T-helper 22 cell (primary cell): Measurements from ENCODE around the gene OTOP3.

Source experiments
- DNase-seq: peaks from one replicate; pipeline ENCODE4 v3.0.0-alpha.2; 2020; ENCODE audit warnings: low read depth

OTOP3 gene

DNA sequence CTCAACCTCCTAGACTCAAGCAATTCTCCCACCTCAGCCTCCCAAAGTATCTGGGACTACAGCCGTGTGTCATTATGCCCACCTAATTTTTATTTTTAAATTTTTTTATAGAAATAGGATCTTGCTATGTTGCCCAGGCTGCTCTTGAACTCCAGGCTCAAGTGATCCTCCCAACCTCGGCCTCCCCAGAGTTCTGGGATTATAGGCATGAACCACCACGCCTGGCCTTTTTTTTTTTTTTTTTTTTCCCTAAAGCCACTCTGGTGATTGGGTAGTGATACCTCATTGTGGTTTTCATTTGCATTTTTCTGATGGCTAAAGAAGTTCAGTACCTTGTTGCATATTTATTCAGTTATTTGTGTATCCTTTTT is 50.5 kb downstream of the OTOP3 start:
- DNase-seq: no peak

DNA sequence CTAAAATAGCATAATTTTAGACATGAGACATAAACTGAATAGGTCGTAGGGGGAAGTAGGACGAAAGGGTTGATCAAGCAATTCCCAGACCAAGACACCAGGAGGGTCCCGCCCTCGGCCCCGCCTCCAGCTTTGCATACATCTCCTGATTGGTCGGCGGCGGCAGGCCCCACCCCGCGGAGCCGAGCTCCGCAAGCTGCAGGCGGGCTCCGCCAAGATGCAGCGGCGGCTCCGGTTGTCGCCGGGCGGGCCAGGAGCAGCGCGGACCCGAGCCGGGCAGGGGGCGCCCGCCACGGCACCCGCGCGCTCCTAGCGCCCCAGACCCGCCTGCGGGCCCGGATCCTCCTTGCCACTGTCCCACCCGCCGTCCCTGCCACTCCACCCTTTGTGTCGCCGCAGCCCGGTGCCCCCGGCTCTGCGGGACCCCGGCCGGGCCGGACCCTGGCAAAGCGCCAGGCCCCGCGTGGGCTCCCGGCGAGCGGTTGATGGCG is 51.8 kb downstream of the OTOP3 start, which contains the start of gene CDR2L:
Gene CDR2L (plus strand): TSS at position 215 of the 491 bp plus-strand sequence. CDS start 412 bp downstream, outside the sequence.
- peak; percentile 83 for DNase-seq

DNA sequence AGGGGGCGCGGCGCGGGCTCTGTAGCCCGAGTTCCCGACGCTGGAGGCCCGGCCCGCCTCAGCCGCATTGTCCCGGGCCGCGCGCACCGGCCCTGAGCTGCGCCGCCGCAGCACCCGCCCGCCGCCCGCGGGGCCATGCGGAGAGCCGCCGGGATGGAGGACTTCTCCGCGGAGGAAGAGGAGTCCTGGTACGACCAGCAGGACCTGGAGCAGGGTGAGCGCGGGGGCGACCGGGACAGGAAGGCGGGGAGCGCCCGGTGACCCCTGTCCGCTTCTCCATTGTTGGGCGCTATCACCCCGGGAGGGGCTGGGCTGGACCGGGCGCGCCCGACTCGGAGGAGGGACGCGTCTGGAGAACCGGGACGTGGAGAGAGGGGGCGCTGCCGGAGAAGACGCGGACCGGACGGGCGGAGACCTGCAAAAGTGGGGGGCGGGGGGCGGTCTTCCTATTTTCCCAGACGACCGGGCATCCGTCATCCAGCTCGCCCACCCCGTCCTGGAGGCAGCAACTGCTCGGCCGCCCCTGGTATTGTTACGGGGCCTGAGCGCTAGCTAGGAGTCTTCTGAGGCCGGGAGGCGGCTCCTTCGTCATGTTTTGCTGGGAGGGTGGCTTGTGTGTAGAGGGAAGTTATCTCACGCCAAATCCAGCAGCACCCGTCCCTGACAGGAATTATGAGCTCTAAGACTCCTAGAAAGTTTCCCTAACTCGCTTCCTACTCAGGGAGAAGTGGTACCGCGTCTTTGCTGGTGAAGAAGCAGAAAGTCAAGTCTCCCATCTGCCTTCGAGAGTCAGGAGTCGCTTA is 52.4 kb downstream of the OTOP3 start:
- DNase-seq: no peak

DNA sequence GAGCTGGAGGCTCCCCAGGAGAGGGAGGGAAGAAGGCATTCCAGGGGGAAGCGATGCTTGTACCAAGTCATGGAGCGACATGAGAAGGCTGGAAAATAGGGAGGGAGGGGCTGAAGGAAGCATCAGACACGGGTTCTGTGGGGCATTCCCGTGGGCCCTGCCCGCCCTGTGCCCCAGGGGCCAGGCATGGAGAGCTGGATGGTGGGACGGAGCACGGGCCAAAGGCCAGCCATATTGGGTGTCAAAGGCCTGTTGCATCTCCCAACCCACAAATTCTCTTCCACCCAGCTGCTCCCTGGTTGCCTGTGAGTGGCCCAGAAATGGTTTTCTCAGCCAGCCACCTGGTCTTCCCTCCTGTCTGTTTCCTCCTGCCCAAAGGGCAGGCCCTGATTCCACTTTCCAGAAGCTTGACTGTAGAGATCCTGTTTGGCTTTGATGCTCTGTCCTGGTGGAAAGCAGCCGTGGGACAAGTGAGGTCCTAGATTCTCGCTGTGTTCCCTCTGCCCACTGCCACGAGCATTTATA is 54.9 kb downstream of the OTOP3 start:
- DNase-seq: no peak

DNA sequence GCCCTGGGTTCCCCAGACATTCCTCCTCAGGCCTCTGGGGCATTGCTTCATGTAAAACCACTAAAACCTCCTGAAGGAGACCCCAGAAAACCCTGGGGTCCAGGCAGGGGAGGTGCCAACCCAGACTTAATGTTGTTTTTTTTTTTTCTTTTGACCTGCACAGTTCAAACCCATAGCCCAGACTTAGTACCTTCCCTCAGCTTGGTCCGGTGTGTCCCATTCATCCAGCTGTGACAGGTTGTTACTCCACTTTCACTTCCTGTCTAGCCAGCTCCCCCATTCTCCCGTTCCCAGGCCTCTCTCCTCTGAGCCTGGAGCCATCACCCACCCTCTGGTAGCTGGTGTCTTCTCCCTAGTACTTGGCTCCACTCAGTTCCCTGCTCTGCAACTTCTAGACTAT is 56.5 kb downstream of the OTOP3 start:
- no peak for DNase-seq

DNA sequence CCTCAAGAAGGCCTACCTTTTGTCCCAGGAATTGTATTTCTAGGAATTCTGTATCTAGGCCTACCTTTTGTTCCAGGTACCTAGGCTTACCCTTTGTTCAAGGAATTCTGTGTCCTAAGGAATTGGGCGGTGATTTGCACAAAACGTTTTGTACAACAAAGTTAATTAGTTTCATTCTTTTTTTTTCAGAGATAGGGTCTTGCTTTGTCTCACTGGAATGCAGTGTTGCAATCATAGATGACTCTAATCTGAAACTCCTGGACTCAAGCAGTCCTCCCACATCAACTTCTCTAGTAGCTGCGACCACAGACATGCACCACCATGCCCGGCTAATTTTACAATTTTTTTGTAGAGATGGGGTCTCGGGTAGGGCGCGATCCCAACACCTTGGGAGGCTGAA is 58.7 kb downstream of the OTOP3 start:
- no peak for DNase-seq

DNA sequence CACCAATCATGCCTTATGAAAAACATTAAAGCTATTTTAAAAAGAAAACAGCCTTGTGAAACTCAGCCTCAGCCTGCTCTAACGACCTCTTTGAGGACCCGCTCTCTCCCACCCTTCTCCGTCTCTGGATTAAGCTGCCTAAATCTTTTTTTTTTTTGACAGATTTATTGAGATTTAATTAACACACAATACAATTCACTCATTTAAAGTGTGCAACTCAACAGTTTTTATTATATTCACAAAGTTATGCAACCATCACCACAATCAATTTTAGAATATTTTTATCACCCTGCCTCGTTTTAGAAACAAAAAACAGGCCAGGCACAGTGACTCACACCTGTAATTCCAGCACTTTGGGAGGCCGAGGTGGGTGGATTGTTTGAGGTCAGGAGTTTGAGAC is 60.1 kb downstream of the OTOP3 start:
- no peak for DNase-seq

DNA sequence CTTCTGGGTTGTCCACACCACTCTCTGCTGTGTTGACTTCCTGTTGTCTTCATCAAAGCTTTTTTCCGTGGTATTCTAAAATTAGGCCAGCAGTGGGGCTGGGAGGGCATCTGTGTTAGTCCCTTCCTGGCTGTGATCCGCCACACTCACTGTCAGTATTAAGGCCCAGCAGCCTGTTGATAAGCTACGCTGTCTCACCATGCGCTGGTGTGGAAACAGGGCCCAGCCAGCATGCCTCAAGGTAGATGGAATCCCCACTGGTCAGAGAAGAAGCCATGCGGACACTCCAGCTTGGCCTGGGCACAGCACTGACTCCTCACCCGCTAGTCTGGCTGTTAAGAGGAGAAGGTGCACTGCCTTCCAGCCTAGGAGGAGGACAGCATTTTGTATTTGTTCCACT is 63.1 kb downstream of the OTOP3 start:
- DNase-seq: no peak

DNA sequence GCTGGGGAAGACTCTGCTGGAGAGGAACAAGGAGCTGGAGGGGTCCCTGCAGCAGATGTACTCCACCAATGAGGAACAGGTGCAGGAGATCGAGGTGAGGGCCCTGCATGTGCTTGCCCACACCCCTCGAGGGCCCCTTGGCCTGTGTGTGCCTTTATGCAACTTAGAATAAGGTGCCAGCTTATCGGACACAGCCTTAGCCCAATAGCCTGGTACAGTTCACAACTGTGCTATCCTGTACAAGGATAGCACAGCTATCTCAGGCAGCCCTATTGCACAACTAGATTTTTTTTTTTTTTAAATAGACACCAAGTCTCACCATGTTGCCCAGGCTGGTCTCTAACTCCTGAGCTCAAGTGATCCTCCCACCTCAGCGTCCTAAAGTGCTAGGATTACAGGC is 63.8 kb downstream of the OTOP3 start:
- DNase-seq: no peak
